GM23248 (cell line): ENCODE measurements around the gene LRIG1.

Experiments
- EZH2 ChIP-seq: fragments of 200-600 bp; sonication (generic); IDR thresholded peaks from 2 replicates; pipeline ENCODE4 v1.6.1; 2018; ENCODE audit warnings: antibody characterized with exemption, mild to moderate bottlenecking; ENCODE audit not compliant: insufficient read depth, poor library complexity, severe bottlenecking
- EZH2phosphoT487 ChIP-seq: fragments of 200-600 bp; sonication (generic); IDR thresholded peaks from 2 replicates; pipeline ENCODE4 v1.6.1; 2018; ENCODE audit warnings: antibody characterized with exemption, moderate library complexity, mild to moderate bottlenecking, low read depth; ENCODE audit not compliant: insufficient read depth

DNA sequence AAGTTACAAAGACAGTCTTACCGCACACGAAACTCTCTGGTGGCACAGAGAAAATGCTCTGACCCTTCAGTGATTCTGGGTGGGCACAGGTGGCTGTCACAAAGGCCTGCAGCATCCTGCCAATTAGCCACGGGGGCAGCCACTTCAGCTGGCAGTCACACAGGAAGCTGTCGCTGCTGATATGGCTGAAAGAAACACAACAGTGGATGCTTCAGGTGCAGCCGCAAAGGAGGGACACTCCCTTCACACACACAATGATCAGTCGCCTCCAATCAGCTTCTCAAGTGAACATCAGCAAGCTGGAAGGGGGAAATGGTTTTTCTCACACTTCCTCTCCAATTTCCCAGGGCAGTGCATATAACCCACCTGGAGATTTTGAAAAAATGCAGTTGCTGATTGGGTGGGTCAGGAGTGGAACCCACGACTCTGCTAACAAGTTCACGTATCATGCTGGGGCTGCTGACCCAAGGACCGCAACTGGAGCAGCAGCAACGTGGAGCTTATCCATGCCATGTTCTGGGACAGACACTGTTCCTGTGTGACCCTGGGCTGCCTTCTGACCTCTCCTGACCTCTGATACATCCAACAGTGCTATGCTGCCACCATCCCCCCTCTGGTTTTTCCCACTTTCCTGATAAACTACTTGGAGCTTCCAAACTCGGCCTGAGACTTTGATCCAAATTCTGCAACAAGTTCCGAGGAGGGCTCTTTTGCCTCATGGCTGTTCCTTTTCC lies 106.6 kb downstream of the LRIG1 start:
- no peak for TF ChIP-seq EZH2
- TF ChIP-seq EZH2phosphoT487, result no peak
